HG03520 (cell line): ENCODE measurements around the gene UBE2H.
"Not testable (repeated sequence)": the region's sequence is repeated elsewhere in the genome, so short reads cannot be mapped to it uniquely, and the experiment has no call there.

ENCODE experiments used
- ATAC-seq: cut with Tn5 transposase; IDR thresholded peaks from one replicate; pipeline ENCODE4 v1.9.1; 2021; ENCODE audit warnings: mild to moderate bottlenecking, moderate library complexity; ENCODE audit not compliant: unreplicated experiment

The UBE2H gene

GRCh38 chr7:129909669-129910068, 43.1 kb downstream of the UBE2H start:
- no peak for ATAC-seq

GRCh38 chr7:129908181-129908580, 44.6 kb downstream of the UBE2H start:
- no peak for ATAC-seq

GRCh38 chr7:129907122-129907736, 45.5 kb downstream of the UBE2H start:
- no peak for ATAC-seq

GRCh38 chr7:129906700-129907099, 46.1 kb downstream of the UBE2H start:
- no peak for ATAC-seq

- no peak for ATAC-seq
Measured at GRCh38 chr7:129903935-129904334, 48.8 kb downstream of the UBE2H start.

- no peak for ATAC-seq
Measured at GRCh38 chr7:129902788-129903422, 49.9 kb downstream of the UBE2H start.

GRCh38 chr7:129898502-129899160, 54.1 kb downstream of the UBE2H start:
- ATAC-seq: no peak

GRCh38 chr7:129898007-129898406, 54.8 kb downstream of the UBE2H start:
- ATAC-seq: no peak

- no peak for ATAC-seq
Measured at GRCh38 chr7:129896568-129897382, 56.0 kb downstream of the UBE2H start.

GRCh38 chr7:129894184-129894583, 58.6 kb downstream of the UBE2H start:
- not testable (repeated sequence) for ATAC-seq

GRCh38 chr7:129890090-129890489, 62.7 kb downstream of the UBE2H start:
- ATAC-seq: no peak

- no peak for ATAC-seq
Measured at GRCh38 chr7:129889133-129889844, 63.5 kb downstream of the UBE2H start.

GRCh38 chr7:129887865-129888264, 64.9 kb downstream of the UBE2H start:
- no peak for ATAC-seq

- no peak for ATAC-seq
Measured at GRCh38 chr7:129886818-129887186, 66.0 kb downstream of the UBE2H start.

- ATAC-seq: no peak
Measured at GRCh38 chr7:129886167-129886817, 66.5 kb downstream of the UBE2H start.

GRCh38 chr7:129884495-129884894, 68.3 kb downstream of the UBE2H start:
- no peak for ATAC-seq

GRCh38 chr7:129883151-129883550, 69.6 kb downstream of the UBE2H start:
- ATAC-seq: no peak

GRCh38 chr7:129882531-129882930, 70.2 kb downstream of the UBE2H start:
- ATAC-seq: no peak

GRCh38 chr7:129877146-129877792, 75.5 kb downstream of the UBE2H start:
- no peak for ATAC-seq
